H1 (cell line): ENCODE measurements around the gene CTDNEP1. TPM values are rescaled to one million over a fixed set of nuclear protein-coding genes. Genes with fewer than 3 reads are reported as not detected.

ENCODE experiments used
- CTCF ChIA-PET: fragments of 300-600 bp; sonication (Branson Sonifier 250); formaldehyde crosslinking; loops from one replicate; lab custom pipeline; 2021; ENCODE audit not compliant: partially characterized antibody; lab: Charles Lee
- POLR2A ChIA-PET: fragments of 300-600 bp; sonication (Branson Sonifier 250); formaldehyde crosslinking; loops from one replicate; lab custom pipeline; 2021; ENCODE audit warnings: inconsistent platforms; ENCODE audit not compliant: partially characterized antibody; lab: Charles Lee
- DNase-seq, 2 experiments: peaks; one replicate each; pipeline versions ENCODE4 v3.0.0 to v3.0.0-alpha.2; 2010 to 2022; ENCODE audit warnings: low spot score in 2 of 2, low read depth in 1 of 2, mixed read lengths in 1 of 2
- FAIRE-seq: peaks from 2 replicates; lab custom pipeline; 2011; peaks lifted over from hg19 to GRCh38; lab: Jason Lieb, UNC
- H2AFZ ChIP-seq: 2 replicates; pipeline ENCODE4 v1.8.1; 2012; ENCODE audit warnings: low read length, inconsistent platforms
- H2AK5ac ChIP-seq: 2 replicates; pipeline ENCODE4 v1.6.1; 2013; ENCODE audit warnings: low read depth, low read length
- H2BK120ac ChIP-seq: replicated peaks from 2 replicates; pipeline ENCODE3; 2013; ENCODE audit warnings: low read depth, low read length, inconsistent platforms
- H2BK12ac ChIP-seq: 2 replicates; pipeline ENCODE4 v1.6.1; 2013; ENCODE audit warnings: low read depth, low read length
- H2BK15ac ChIP-seq: 2 replicates; pipeline ENCODE4 v1.6.1; 2013; ENCODE audit warnings: low read length
- H2BK20ac ChIP-seq: 2 replicates; pipeline ENCODE4 v1.6.1; 2013; ENCODE audit warnings: low read length
- H2BK5ac ChIP-seq: 2 replicates; pipeline ENCODE4 v1.6.1; 2013; ENCODE audit warnings: low read depth, low read length
- H3K14ac ChIP-seq: 2 replicates; pipeline ENCODE4 v1.6.1; 2013; ENCODE audit warnings: inconsistent platforms; ENCODE audit not compliant: insufficient read length
- H3K18ac ChIP-seq: 2 replicates; pipeline ENCODE4 v1.6.1; 2013; ENCODE audit warnings: low read length; ENCODE audit errors: extremely low read depth
- H3K23ac ChIP-seq: 2 replicates; pipeline ENCODE4 v1.6.1; 2013; ENCODE audit warnings: inconsistent platforms; ENCODE audit not compliant: insufficient read length
- H3K23me2 ChIP-seq: 2 replicates; pipeline ENCODE4 v1.6.1; 2013; ENCODE audit warnings: low read depth, low read length
- H3K27ac ChIP-seq: 2 replicates; pipeline ENCODE4 v1.6.1; 2011; ENCODE audit warnings: low read depth, low read length, inconsistent platforms
- H3K27me3 ChIP-seq, 4 experiments: replicated peaks in 1 of 4; 1 replicate in 1 of 4; 2 replicates in 3 of 4; pipeline versions ENCODE4 v1.6.1 to v1.8.1; 2011 to 2013; ENCODE audit warnings: low read length in 3 of 4, mild to moderate bottlenecking in 3 of 4, inconsistent platforms in 2 of 4, mixed read lengths in 2 of 4, moderate library complexity in 1 of 4; ENCODE audit not compliant: control insufficient read depth in 3 of 4, insufficient read depth in 3 of 4; ENCODE audit errors: extremely low read depth in 1 of 4
- H3K36me3 ChIP-seq, 4 experiments: 2 replicates each; pipeline versions ENCODE4 v1.6.1 to v1.8.1; 2011 to 2013; ENCODE audit warnings: mild to moderate bottlenecking in 4 of 4, low read length in 3 of 4, moderate library complexity in 2 of 4, control low read depth in 1 of 4, inconsistent platforms in 1 of 4; ENCODE audit not compliant: insufficient read depth in 4 of 4, control insufficient read depth in 2 of 4
- H3K4ac ChIP-seq: replicated peaks from 2 replicates; pipeline ENCODE3; 2013; ENCODE audit warnings: low read length, low read depth, mixed read lengths, inconsistent platforms; ENCODE audit not compliant: insufficient read length
- H3K4me1 ChIP-seq, 4 experiments: replicated peaks in 1 of 4; 1 replicate in 1 of 4; 2 replicates in 3 of 4; pipeline versions ENCODE4 v1.6.1 to v1.8.1; 2011 to 2013; ENCODE audit warnings: low read length in 3 of 4, inconsistent platforms in 2 of 4, mixed read lengths in 1 of 4; ENCODE audit not compliant: insufficient read depth in 4 of 4, control insufficient read depth in 3 of 4
- H3K4me2 ChIP-seq, 2 experiments: 2 replicates each; pipeline versions ENCODE4 v1.6.1 to v1.8.1; 2011 to 2013; ENCODE audit warnings: low read depth in 2 of 2, low read length in 2 of 2, control low read depth in 1 of 2, inconsistent platforms in 1 of 2, mild to moderate bottlenecking in 1 of 2; ENCODE audit not compliant: insufficient read depth in 1 of 2
- H3K4me3 ChIP-seq, 4 experiments: fragments of 200-600, 300-600 bp in 1 of 4; sonication (generic), shearing (Covaris generic), sonication (Bioruptor Twin) in 1 of 4; 2 replicates each; pipeline versions ENCODE4 v1.5.1 to v1.8.1; 2011 to 2016; ENCODE audit warnings: low read length in 4 of 4, low read depth in 3 of 4, control low read depth in 2 of 4, inconsistent platforms in 2 of 4, mild to moderate bottlenecking in 2 of 4, mixed read lengths in 1 of 4, moderate library complexity in 1 of 4; ENCODE audit not compliant: insufficient read depth in 2 of 4; ENCODE audit errors: extremely low read depth in 1 of 4
- H3K56ac ChIP-seq: replicated peaks from 2 replicates; pipeline ENCODE3; 2013; ENCODE audit warnings: low read depth, mild to moderate bottlenecking, mixed read lengths, low read length, inconsistent platforms; ENCODE audit not compliant: insufficient read length
- H3K79me1 ChIP-seq: 2 replicates; pipeline ENCODE4 v1.6.1; 2013; ENCODE audit warnings: low read depth, low read length, control low read depth
- H3K79me2 ChIP-seq, 2 experiments: 2 replicates each; pipeline versions ENCODE4 v1.6.1 to v1.8.1; 2012 to 2013; ENCODE audit warnings: low read length in 2 of 2, mild to moderate bottlenecking in 2 of 2, inconsistent platforms in 1 of 2; ENCODE audit not compliant: insufficient read depth in 2 of 2, control insufficient read depth in 1 of 2
- H3K9ac ChIP-seq, 4 experiments: replicated peaks in 1 of 4; 1 replicate in 1 of 4; 2 replicates in 3 of 4; pipeline versions ENCODE4 v1.6.1 to v1.8.1; 2011 to 2013; ENCODE audit warnings: low read depth in 3 of 4, low read length in 3 of 4, control low read depth in 2 of 4, mild to moderate bottlenecking in 2 of 4, moderate library complexity in 2 of 4, inconsistent platforms in 1 of 4; ENCODE audit errors: extremely low read depth in 1 of 4
- H3K9me3 ChIP-seq, 2 experiments: 2 replicates each; pipeline versions ENCODE4 v1.6.1 to v1.8.1; 2012 to 2013; ENCODE audit warnings: mild to moderate bottlenecking in 2 of 2, moderate library complexity in 2 of 2, control low read depth in 1 of 2, inconsistent platforms in 1 of 2, low read depth in 1 of 2, low read length in 1 of 2, mixed read lengths in 1 of 2; ENCODE audit not compliant: insufficient read depth in 2 of 2
- H4K20me1 ChIP-seq, 2 experiments: replicated peaks in 1 of 2; 2 replicates each; pipeline versions ENCODE3 to v1.8.1; 2011 to 2013; ENCODE audit warnings: inconsistent platforms in 2 of 2, low read length in 2 of 2, mild to moderate bottlenecking in 1 of 2; ENCODE audit not compliant: insufficient read depth in 2 of 2, control insufficient read depth in 1 of 2
- H4K5ac ChIP-seq: 2 replicates; pipeline ENCODE4 v1.6.1; 2013; ENCODE audit warnings: low read length, low read depth, mixed read lengths, inconsistent platforms; ENCODE audit not compliant: insufficient read length
- H4K8ac ChIP-seq: 2 replicates; pipeline ENCODE4 v1.8.0; 2013; ENCODE audit warnings: mild to moderate bottlenecking, moderate library complexity, low read length, inconsistent platforms; ENCODE audit not compliant: insufficient read depth; ENCODE audit errors: extremely low read depth
- H4K91ac ChIP-seq: replicated peaks from 2 replicates; pipeline ENCODE3; 2013; ENCODE audit warnings: low read length, mixed read lengths, inconsistent platforms; ENCODE audit not compliant: insufficient read length
- EP300 ChIP-seq, 2 experiments: IDR thresholded peaks; 1 replicate in 1 of 2; 2 replicates in 1 of 2; pipeline ENCODE4 v1.6.1; 2011 to 2012; ENCODE audit warnings: low read depth in 2 of 2, low read length in 2 of 2, mild to moderate bottlenecking in 2 of 2, borderline replicate concordance in 1 of 2, inconsistent platforms in 1 of 2, moderate library complexity in 1 of 2
- POLR2A ChIP-seq, 2 experiments: IDR thresholded peaks; 1 replicate in 1 of 2; 2 replicates in 1 of 2; pipeline ENCODE4 v1.6.1; 2011; ENCODE audit warnings: low read depth in 2 of 2, low read length in 2 of 2, mild to moderate bottlenecking in 2 of 2; ENCODE audit errors: control extremely low read depth in 1 of 2
- POLR2AphosphoS5 ChIP-seq: IDR thresholded peaks from 2 replicates; pipeline ENCODE4 v1.6.1; 2011; ENCODE audit warnings: low read depth, low read length
- WGBS, 2 experiments: shearing (Covaris generic) in 1 of 2; methylation state at CpG; one replicate each; pipeline versions ENCODE4 v1.1.6 to v1.1.7; 2013 to 2015; ENCODE audit warnings: low lambda C conversion rate in 2 of 2, mixed read lengths in 2 of 2, inconsistent platforms in 1 of 2, low coverage in 1 of 2, missing lambda C conversion rate in 1 of 2; ENCODE audit not compliant: insufficient replicate concordance in 2 of 2, insufficient coverage in 1 of 2, insufficient read length in 1 of 2; ENCODE audit errors: extremely low coverage in 1 of 2, missing lambda C conversion rate in 1 of 2; 5-methylcytosine and 5-hydroxymethylcytosine counted together
- polyA plus RNA-seq, 7 experiments: library from polyadenylated mRNA; depleted of rRNA in 3 of 7; stranded (reverse) in 5 of 7; unstranded in 2 of 7; fragments of >200 nt in 5 of 7; fragments of 200-250 nt in 2 of 7; gene quantifications; 1 replicate in 5 of 7; 2 replicates in 1 of 7; 4 replicates in 1 of 7; pipeline versions ENCODE4 v1.2.1 to v1.2.3, GENCODE V29; 2011 to 2013; ENCODE audit warnings: missing spikeins in 2 of 7, mixed read lengths in 2 of 7
- total RNA-seq: library from RNA; stranded (reverse); fragmentation: NEBNext Ultra II Directional; extraction: Animal tissue kit (Norgen Biotek cat#: 25700); gene quantifications from 2 replicates; pipeline ENCODE4 v1.2.1, GENCODE V29; 2021

CTDNEP1 gene
- total and polyA plus RNA-seq, 2 of the 8 experiments (the other 6 are each of a cell fraction or from before 2014, with no cell fraction given) = 114 to 123 TPM

DNA sequence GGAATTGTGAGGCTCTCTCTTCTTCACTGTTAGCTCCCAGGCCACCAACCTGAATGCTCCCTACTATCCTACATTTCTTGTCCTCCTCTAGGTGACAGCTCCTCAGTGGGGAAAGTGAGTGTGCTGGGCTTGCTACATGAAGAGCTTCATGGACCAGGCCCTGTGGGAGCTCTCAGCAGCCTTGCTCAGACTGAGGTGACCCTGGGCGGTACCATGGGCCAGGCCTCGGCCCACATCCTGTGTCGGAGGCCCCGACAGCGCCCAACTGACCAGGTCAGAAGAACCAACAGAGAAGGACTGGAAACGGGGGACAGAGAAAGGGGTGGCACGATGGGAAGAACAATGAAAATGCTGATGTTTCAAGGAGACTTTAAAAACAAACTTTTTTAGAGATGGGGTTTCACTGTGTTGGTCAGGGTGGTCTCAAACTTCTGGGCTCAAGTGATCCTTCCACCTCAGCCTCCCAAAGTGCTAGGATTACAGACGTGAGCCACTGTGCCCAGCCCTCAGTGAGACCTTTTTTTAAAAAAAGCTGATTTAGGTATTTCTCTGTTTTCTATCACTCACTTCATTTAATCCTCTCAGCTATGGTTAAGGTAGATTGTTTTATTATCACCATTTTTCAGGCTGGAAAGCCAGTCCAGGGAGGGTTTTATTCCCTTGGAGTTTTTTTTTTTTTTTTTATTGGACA, 5.4 kb upstream of the CTDNEP1 start:
- peaks cover 3 to 7% (median 4%) of the 10 kb centered on the region in 4 experiments; a peak in 6 of 7 replicates for H3K4me1 ChIP-seq
- no peak overlapping the region for H3K4me2 ChIP-seq
- H2AFZ ChIP-seq = no peak overlapping the region
- H4K91ac ChIP-seq = no peak overlapping the region
- FAIRE-seq = no peak
- no peaks in the 10 kb centered on the region for H3K9me3 ChIP-seq
- DNase-seq = no peak
- H3K23ac ChIP-seq = no peak overlapping the region
- H3K27me3 ChIP-seq = no peaks in the 10 kb centered on the region
- peaks cover 12% of the 10 kb centered on the region; the same call in 1 of the 2 replicates for H3K23me2 ChIP-seq
- no peak overlapping the region for H3K27ac ChIP-seq
- no peak overlapping the region for H2BK120ac ChIP-seq
- CTCF ChIA-PET = interaction anchor here (0.6 to 2.5 kb wide), 6 partner anchors 9 to 423 kb away, joined by 3 to 9 read pairs (median 4); no protein-coding TSS in a partner anchor
- H4K5ac ChIP-seq = no peak overlapping the region
- peaks cover 0 to 42% of the 10 kb centered on the region in 2 experiments; a peak in 2 of 4 replicates for H3K79me2 ChIP-seq
- H4K20me1 ChIP-seq = peaks cover 6 to 13% of the 10 kb centered on the region in 2 experiments
- H3K14ac ChIP-seq = no peak overlapping the region
- no peak overlapping the region for H3K18ac ChIP-seq
- no peak overlapping the region for H2AK5ac ChIP-seq
- POLR2A ChIA-PET = interaction anchor here (0.6 to 13.7 kb wide), 21 partner anchors 8 to 319 kb away, joined by 3 to 161 read pairs (median 4); partner anchors contain the start of genes ACADVL, ACAP1, DLG4 and DVL2
- no peak overlapping the region for H4K8ac ChIP-seq
- H3K36me3 ChIP-seq = peaks cover 2 to 41% (median 21%) of the 10 kb centered on the region in 4 experiments
- 95% methylated on average over 8 of the region's 8 CpGs; no CpG with 5 or more reads in 1 of the 2 experiments for WGBS, 2 experiments
- H3K9ac ChIP-seq = no peak overlapping the region
- TF ChIP-seq POLR2AphosphoS5 = peak; percentile 77; the same call in 1 of the 2 replicates
- TF ChIP-seq EP300 (IDR thresholded peaks at IDR 0.05; ENCODE audit: borderline replicate concordance in 1 of 2, low read depth in 2 of 2, low read length in 2 of 2) = no peak
- peak in 1 of 2 experiments; percentile 89; a peak in 2 of 3 replicates for TF ChIP-seq POLR2A (IDR thresholded peaks at IDR 0.05; ENCODE audit: control extremely low read depth in 1 of 2, low read depth in 2 of 2, low read length in 2 of 2)
- TF ChIP-seq, all 59 proteins: peak for 2
- Histone ChIP-seq H3K79me1 (peaks cover 11% of the 10 kb centered on the region), H3K4ac (no peak overlapping the region), H2BK5ac (no peak overlapping the region), H3K56ac (no peak overlapping the region), H2BK15ac (no peak overlapping the region), H3K4me3 (no peak overlapping the region), H2BK12ac (no peak overlapping the region), H2BK20ac (no peak overlapping the region)
